Neuronal stem cell (in vitro differentiated cells): Measurements from ENCODE around the gene NUP54.

ENCODE experiments used
- DNase-seq: peaks from one replicate; pipeline ENCODE4 v3.0.0-alpha.2; 2013; ENCODE audit warnings: low spot score
- H2AFZ ChIP-seq: one replicate; pipeline ENCODE4 v1.6.1; 2013; ENCODE audit warnings: mild to moderate bottlenecking, low read length, inconsistent platforms
- H2AK5ac ChIP-seq: 2 replicates; pipeline ENCODE4 v1.6.1; 2013; ENCODE audit warnings: low read depth, mild to moderate bottlenecking, inconsistent platforms, low read length, moderate library complexity, mixed read lengths
- H2BK120ac ChIP-seq: 2 replicates; pipeline ENCODE4 v1.6.1; 2013; ENCODE audit warnings: low read depth, mild to moderate bottlenecking, inconsistent platforms, low read length, moderate library complexity, mixed read lengths
- H2BK12ac ChIP-seq: one replicate; pipeline ENCODE4 v1.6.1; 2013; ENCODE audit warnings: low read length, inconsistent platforms
- H2BK15ac ChIP-seq: 2 replicates; pipeline ENCODE4 v1.6.1; 2013; ENCODE audit warnings: mild to moderate bottlenecking, low read length, inconsistent platforms, mixed read lengths
- H2BK5ac ChIP-seq: one replicate; pipeline ENCODE4 v1.6.1; 2013; ENCODE audit warnings: inconsistent platforms, mild to moderate bottlenecking, low read length, moderate library complexity
- H3K14ac ChIP-seq: one replicate; pipeline ENCODE4 v1.6.1; 2013; ENCODE audit warnings: low read length, inconsistent platforms
- H3K18ac ChIP-seq: 2 replicates; pipeline ENCODE4 v1.6.1; 2013; ENCODE audit warnings: low read length, inconsistent platforms
- H3K23ac ChIP-seq: 2 replicates; pipeline ENCODE4 v1.6.1; 2013; ENCODE audit warnings: low read depth, mild to moderate bottlenecking, mixed read lengths, low read length, inconsistent platforms; ENCODE audit not compliant: poor library complexity
- H3K27ac ChIP-seq: replicated peaks from 3 replicates; pipeline ENCODE4 v1.5.1; 2013; ENCODE audit warnings: low read length, inconsistent platforms
- H3K27me3 ChIP-seq, 3 experiments: 2 replicates each; pipeline ENCODE4 v1.6.1; 2013; ENCODE audit warnings: low read length in 3 of 3, mild to moderate bottlenecking in 2 of 3, inconsistent platforms in 1 of 3, low read depth in 1 of 3, mixed read lengths in 1 of 3, moderate library complexity in 1 of 3; ENCODE audit not compliant: control insufficient read depth in 3 of 3, insufficient read depth in 3 of 3
- H3K36me3 ChIP-seq, 2 donors: replicated peaks in 1 of 2; 2 replicates each; pipeline ENCODE4 v1.6.1; 2013; ENCODE audit warnings: low read length in 2 of 2; ENCODE audit not compliant: control insufficient read depth in 2 of 2, insufficient read depth in 2 of 2
- H3K4ac ChIP-seq: 2 replicates; pipeline ENCODE4 v1.6.1; 2013; ENCODE audit warnings: inconsistent platforms, mild to moderate bottlenecking, low read length, moderate library complexity
- H3K4me1 ChIP-seq, 2 donors: 1 replicate in 1 of 2; 2 replicates in 1 of 2; pipeline ENCODE4 v1.6.1; 2013; ENCODE audit warnings: low read length in 2 of 2, low read depth in 1 of 2; ENCODE audit not compliant: control insufficient read depth in 2 of 2, insufficient read depth in 1 of 2
- H3K4me2 ChIP-seq: one replicate; pipeline ENCODE4 v1.6.1; 2013; ENCODE audit warnings: mild to moderate bottlenecking, low read length, inconsistent platforms; ENCODE audit not compliant: insufficient read depth, poor library complexity, severe bottlenecking
- H3K4me3 ChIP-seq, 2 donors: 2 replicates each; pipeline ENCODE4 v1.5.1; 2013; ENCODE audit warnings: low read length in 2 of 2, mild to moderate bottlenecking in 2 of 2, inconsistent platforms in 1 of 2, moderate library complexity in 1 of 2
- H3K79me1 ChIP-seq: one replicate; pipeline ENCODE4 v1.6.1; 2013; ENCODE audit warnings: low read depth, mild to moderate bottlenecking, inconsistent platforms, low read length, moderate library complexity
- H3K9ac ChIP-seq: one replicate; pipeline ENCODE4 v1.6.1; 2013; ENCODE audit warnings: mild to moderate bottlenecking, low read depth, low read length, inconsistent platforms; ENCODE audit not compliant: poor library complexity
- H3K9me3 ChIP-seq, 2 donors: replicated peaks in 1 of 2; 2 replicates each; pipeline versions ENCODE3 to v1.6.1; 2013; ENCODE audit warnings: low read length in 2 of 2, mild to moderate bottlenecking in 2 of 2, inconsistent platforms in 1 of 2, low read depth in 1 of 2, mixed read lengths in 1 of 2, moderate library complexity in 1 of 2; ENCODE audit not compliant: control insufficient read depth in 2 of 2, insufficient read depth in 1 of 2
- H4K8ac ChIP-seq: one replicate; pipeline ENCODE4 v1.6.1; 2013; ENCODE audit warnings: low read depth, mild to moderate bottlenecking, inconsistent platforms, low read length, moderate library complexity
- H4K91ac ChIP-seq: one replicate; pipeline ENCODE4 v1.6.1; 2013; ENCODE audit warnings: low read length, low read depth, mild to moderate bottlenecking, inconsistent platforms; ENCODE audit not compliant: poor library complexity
- WGBS, 2 donors: extraction: QIAGEN DNeasy Blood & Tissue Kit; methylation state at CpG; one replicate each; pipeline ENCODE4 v1.1.7; 2013; ENCODE audit warnings: missing lambda C conversion rate in 2 of 2, mixed read lengths in 1 of 2; ENCODE audit not compliant: insufficient read length in 2 of 2, insufficient replicate concordance in 1 of 2; ENCODE audit errors: extremely low coverage in 2 of 2; 5-methylcytosine and 5-hydroxymethylcytosine counted together

Gene NUP54

GRCh38 chr4:76177709-76178108 lies 29.5 kb upstream of the NUP54 start:
- Histone ChIP-seq H3K18ac (no peak overlapping the region), H3K14ac (no peak overlapping the region), H3K4me1 (no peaks in the 10 kb centered on the region), H3K9ac (no peak overlapping the region), H3K23ac (no peak overlapping the region), H3K36me3 (peaks cover 12 to 72% of the 10 kb centered on the region in 2 donors), H2BK120ac (no peak overlapping the region), H2BK15ac (no peak overlapping the region), H2BK12ac (no peak overlapping the region), H2AK5ac (no peak overlapping the region), H2BK5ac (no peak overlapping the region), H3K27me3 (no peaks in the 10 kb centered on the region), H4K91ac (no peak overlapping the region), H3K4me3 (no peak overlapping the region), H3K4ac (no peak overlapping the region), H4K8ac (no peak overlapping the region), H3K4me2 (no peak overlapping the region), H3K27ac (no peak overlapping the region), H3K79me1 (no peaks in the 10 kb centered on the region), H3K9me3 (no peaks in the 10 kb centered on the region), H2AFZ (no peak overlapping the region)
- DNase-seq, result no peak

- Histone ChIP-seq H3K9me3 (no peaks in the 10 kb centered on the region), H3K27me3 (no peaks in the 10 kb centered on the region), H3K27ac (no peak overlapping the region), H3K14ac (no peak overlapping the region), H3K23ac (no peak overlapping the region), H3K36me3 (peaks cover 12 to 83% of the 10 kb centered on the region in 2 donors), H2AK5ac (no peak overlapping the region), H4K8ac (no peak overlapping the region), H2BK15ac (no peak overlapping the region), H4K91ac (no peak overlapping the region), H3K79me1 (no peaks in the 10 kb centered on the region), H3K4me2 (no peak overlapping the region), H3K9ac (no peak overlapping the region), H3K4me3 (no peak overlapping the region), H2BK5ac (no peak overlapping the region), H3K4me1 (no peaks in the 10 kb centered on the region), H3K4ac (no peak overlapping the region), H2BK120ac (no peak overlapping the region), H2BK12ac (no peak overlapping the region), H3K18ac (no peak overlapping the region), H2AFZ (no peak overlapping the region)
- no peak for DNase-seq
- WGBS, 2 donors, result no CpG with 5 or more reads among the region's 1 CpG
Observed at GRCh38 chr4:76175336-76175735, 27.1 kb upstream of the NUP54 start.

DNA sequence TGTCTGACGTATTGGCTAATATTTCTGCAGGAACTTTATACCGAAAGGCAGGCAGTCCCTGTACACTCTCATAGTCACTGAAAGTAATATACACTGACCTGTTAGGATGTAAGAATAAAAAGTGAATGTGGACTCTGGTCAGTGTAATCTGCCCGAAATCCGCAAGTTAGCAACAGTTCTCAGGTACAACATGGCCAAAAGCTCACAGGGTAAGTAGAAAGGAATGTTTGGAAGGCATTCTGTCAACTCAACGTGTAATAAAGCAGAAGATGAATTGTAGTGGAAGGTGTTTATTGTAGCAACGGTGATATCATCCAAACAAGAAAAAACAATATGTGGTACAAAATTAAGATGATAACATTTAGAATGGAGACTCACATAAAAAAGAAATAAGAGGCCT lies 26.0 kb upstream of the NUP54 start:
- Histone ChIP-seq H2BK120ac (no peak overlapping the region), H3K4ac (no peak overlapping the region), H3K14ac (no peak overlapping the region), H3K23ac (no peak overlapping the region), H3K4me2 (no peak overlapping the region), H3K4me1 (no peaks in the 10 kb centered on the region), H2BK5ac (no peak overlapping the region), H3K18ac (no peak overlapping the region), H3K27ac (no peak overlapping the region), H3K9me3 (no peaks in the 10 kb centered on the region), H2BK15ac (no peak overlapping the region), H3K79me1 (no peaks in the 10 kb centered on the region), H4K91ac (no peak overlapping the region), H3K4me3 (no peak overlapping the region), H2AFZ (no peak overlapping the region), H2AK5ac (no peak overlapping the region), H3K9ac (no peak overlapping the region), H4K8ac (no peak overlapping the region), H3K27me3 (no peaks in the 10 kb centered on the region), H3K36me3 (peaks cover 15 to 86% of the 10 kb centered on the region in 2 donors), H2BK12ac (no peak overlapping the region)
- DNase-seq, result no peak
- no CpG with 5 or more reads among the region's 6 CpGs for WGBS, 2 donors

DNA sequence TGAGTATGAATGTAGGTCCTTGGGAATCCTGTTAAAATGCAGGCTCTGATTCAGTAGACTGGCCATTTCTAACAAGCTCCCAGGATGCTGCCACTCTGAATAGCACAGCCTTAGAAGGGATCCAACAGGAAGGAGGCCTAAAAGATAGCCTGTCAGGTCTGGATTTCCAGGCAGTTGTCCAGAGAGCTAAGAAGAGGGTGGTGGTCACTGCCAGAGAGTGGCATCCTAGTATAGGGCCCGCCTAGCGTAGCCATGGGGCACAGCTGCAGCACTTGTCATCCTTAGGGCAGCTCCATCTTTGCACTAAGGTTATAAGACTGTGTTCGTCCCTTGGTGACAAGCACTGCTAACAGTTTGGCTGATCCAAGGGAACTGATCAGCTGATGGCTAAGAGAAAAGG lies 20.5 kb upstream of the NUP54 start:
- no peak overlapping the region for H2BK12ac ChIP-seq
- no peak overlapping the region for H2AK5ac ChIP-seq
- H3K9ac ChIP-seq, result no peak overlapping the region
- H3K23ac ChIP-seq, result no peak overlapping the region
- no peak for DNase-seq
- H3K4me2 ChIP-seq, result no peak overlapping the region
- no peaks in the 10 kb centered on the region for H3K27me3 ChIP-seq
- no peak overlapping the region for H3K4me3 ChIP-seq
- H3K4ac ChIP-seq, result no peak overlapping the region
- H3K36me3 ChIP-seq, result peaks cover 9 to 86% of the 10 kb centered on the region in 2 donors
- no peak overlapping the region for H2BK120ac ChIP-seq
- H3K14ac ChIP-seq, result no peak overlapping the region
- H2BK5ac ChIP-seq, result no peak overlapping the region
- H3K4me1 ChIP-seq, result no peaks in the 10 kb centered on the region
- WGBS, 2 donors, result no CpG with 5 or more reads among the region's 3 CpGs
- no peak overlapping the region for H4K91ac ChIP-seq
- no peak overlapping the region for H2BK15ac ChIP-seq
- no peaks in the 10 kb centered on the region for H3K79me1 ChIP-seq
- no peak overlapping the region for H2AFZ ChIP-seq
- H3K27ac ChIP-seq, result no peak overlapping the region
- H3K9me3 ChIP-seq, result no peaks in the 10 kb centered on the region
- H4K8ac ChIP-seq, result no peak overlapping the region
- H3K18ac ChIP-seq, result no peak overlapping the region
